Neural cell (in vitro differentiated cells): Measurements from ENCODE around the gene STARD9.

Experiments
- CTCF ChIP-seq: fragments of 450-650 bp; IDR thresholded peaks from 2 replicates; pipeline ENCODE4 v1.5.1; 2014; ENCODE audit warnings: antibody characterized with exemption, mild to moderate bottlenecking, moderate library complexity; ENCODE audit not compliant: poor library complexity, severe bottlenecking
- EZH2 ChIP-seq: fragments of 200-600, 300-800 bp; shearing (Covaris generic), sonication (generic); IDR thresholded peaks from 2 replicates; pipeline ENCODE4 v1.6.1; 2014; ENCODE audit warnings: antibody characterized with exemption, low read length, borderline replicate concordance, mild to moderate bottlenecking; ENCODE audit not compliant: insufficient read depth, poor library complexity, severe bottlenecking
- TAF1 ChIP-seq: IDR thresholded peaks from 2 replicates; pipeline ENCODE4 v1.6.1; 2012; ENCODE audit warnings: low read depth

DNA sequence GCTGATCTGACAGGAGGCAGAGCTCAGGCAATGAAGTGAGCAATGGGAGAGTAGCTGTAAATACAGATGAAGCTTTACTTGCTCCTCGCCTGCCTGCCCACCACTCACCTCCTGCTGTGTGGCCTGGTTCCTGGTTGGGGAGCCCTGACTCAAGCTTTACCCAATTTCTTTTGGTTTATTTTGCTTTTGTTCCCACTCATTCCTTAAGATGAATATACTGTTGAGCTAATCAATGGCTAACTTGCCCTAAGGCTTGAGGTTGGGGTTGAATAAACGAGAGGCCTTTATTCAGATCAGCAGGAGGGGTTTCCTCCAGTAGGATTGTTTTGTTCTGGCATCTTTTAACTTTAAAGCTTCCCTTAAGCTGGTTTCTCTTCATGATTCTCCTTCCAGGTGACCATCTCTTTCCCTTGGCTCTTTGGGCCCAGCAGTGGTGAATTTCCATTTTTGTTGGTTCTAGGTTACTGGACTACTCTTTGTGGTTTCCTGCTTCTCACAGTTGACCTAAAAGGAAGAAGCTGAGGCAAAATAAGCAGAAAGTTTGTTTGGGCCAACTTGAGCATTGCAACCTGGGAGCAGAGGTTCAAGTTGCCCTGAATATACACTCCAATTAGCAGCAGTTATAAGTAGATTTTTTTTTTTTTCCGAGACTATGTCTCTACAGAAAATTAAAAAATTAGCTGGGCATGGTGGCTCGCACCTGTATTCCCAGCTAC lies 44.4 kb downstream of the STARD9 start:
- TF ChIP-seq EZH2 (no peak), CTCF (no peak), TAF1 (no peak)
